Esophagus (tissue), 2 donors: ENCODE data around the gene ASPG. TPM values are rescaled to one million over a fixed set of nuclear protein-coding genes. Genes with fewer than 3 reads are reported as not detected.

Experiments used
- H3K27ac ChIP-seq, 2 donors: one replicate each; pipeline ENCODE4 v1.5.1; 2013; ENCODE audit warnings: low read depth in 2 of 2, mild to moderate bottlenecking in 2 of 2, inconsistent platforms in 1 of 2, low read length in 1 of 2, moderate library complexity in 1 of 2
- H3K27me3 ChIP-seq, 2 donors: one replicate each; pipeline ENCODE4 v1.6.1; 2013; ENCODE audit warnings: low read length in 2 of 2, control low read depth in 1 of 2, mild to moderate bottlenecking in 1 of 2; ENCODE audit not compliant: insufficient read depth in 2 of 2, control insufficient read depth in 1 of 2
- H3K36me3 ChIP-seq, 2 donors: one replicate each; pipeline ENCODE4 v1.6.1; 2013; ENCODE audit warnings: low read length in 1 of 2; ENCODE audit not compliant: control insufficient read depth in 2 of 2, insufficient read depth in 2 of 2
- H3K4me1 ChIP-seq, 2 donors: one replicate each; pipeline ENCODE4 v1.6.1; 2013; ENCODE audit warnings: low read length in 1 of 2; ENCODE audit not compliant: control insufficient read depth in 2 of 2, insufficient read depth in 2 of 2
- H3K4me3 ChIP-seq, 2 donors: one replicate each; pipeline ENCODE4 v1.5.1; 2013; ENCODE audit warnings: low read length in 2 of 2, mild to moderate bottlenecking in 2 of 2, low read depth in 1 of 2, moderate library complexity in 1 of 2
- H3K9me3 ChIP-seq, 2 donors: one replicate each; pipeline ENCODE4 v1.6.1; 2013; ENCODE audit warnings: mild to moderate bottlenecking in 2 of 2, low read depth in 1 of 2, low read length in 1 of 2, moderate library complexity in 1 of 2; ENCODE audit not compliant: control insufficient read depth in 2 of 2, insufficient read depth in 1 of 2
- WGBS, 2 donors: extraction: QIAGEN DNeasy Blood & Tissue Kit; methylation state at CpG; one replicate each; pipeline ENCODE4 v1.1.7; 2013; 5-methylcytosine and 5-hydroxymethylcytosine counted together
- polyA plus RNA-seq, 2 donors: library from polyadenylated mRNA; stranded (reverse); fragments of 200-250 nt; gene quantifications; one replicate each; pipeline ENCODE4 v1.2.3, GENCODE V29; 2013
- donor health status: healthy with polysubstance abuse.
- donor health status: Bipolar disorder and iron deficiency.

ASPG gene
- polyA plus RNA-seq, 2 donors = 50.4 to 86.4 TPM

- Histone ChIP-seq H3K27ac (no peak overlapping the region), H3K27me3 (peaks cover 7 to 10% of the 10 kb centered on the region in 2 donors), H3K36me3 (no peaks in the 10 kb centered on the region), H3K4me1 (peaks cover 10 to 11% of the 10 kb centered on the region in 2 donors), H3K9me3 (peaks cover 3 to 8% of the 10 kb centered on the region in 2 donors), H3K4me3 (no peak overlapping the region)
- WGBS, 2 donors = 77 to 83% methylated on average over 9 of the region's 9 CpGs
These were observed 48.0 kb downstream of the ASPG start for GRCh38 chr14:104133496-104133895.

DNA sequence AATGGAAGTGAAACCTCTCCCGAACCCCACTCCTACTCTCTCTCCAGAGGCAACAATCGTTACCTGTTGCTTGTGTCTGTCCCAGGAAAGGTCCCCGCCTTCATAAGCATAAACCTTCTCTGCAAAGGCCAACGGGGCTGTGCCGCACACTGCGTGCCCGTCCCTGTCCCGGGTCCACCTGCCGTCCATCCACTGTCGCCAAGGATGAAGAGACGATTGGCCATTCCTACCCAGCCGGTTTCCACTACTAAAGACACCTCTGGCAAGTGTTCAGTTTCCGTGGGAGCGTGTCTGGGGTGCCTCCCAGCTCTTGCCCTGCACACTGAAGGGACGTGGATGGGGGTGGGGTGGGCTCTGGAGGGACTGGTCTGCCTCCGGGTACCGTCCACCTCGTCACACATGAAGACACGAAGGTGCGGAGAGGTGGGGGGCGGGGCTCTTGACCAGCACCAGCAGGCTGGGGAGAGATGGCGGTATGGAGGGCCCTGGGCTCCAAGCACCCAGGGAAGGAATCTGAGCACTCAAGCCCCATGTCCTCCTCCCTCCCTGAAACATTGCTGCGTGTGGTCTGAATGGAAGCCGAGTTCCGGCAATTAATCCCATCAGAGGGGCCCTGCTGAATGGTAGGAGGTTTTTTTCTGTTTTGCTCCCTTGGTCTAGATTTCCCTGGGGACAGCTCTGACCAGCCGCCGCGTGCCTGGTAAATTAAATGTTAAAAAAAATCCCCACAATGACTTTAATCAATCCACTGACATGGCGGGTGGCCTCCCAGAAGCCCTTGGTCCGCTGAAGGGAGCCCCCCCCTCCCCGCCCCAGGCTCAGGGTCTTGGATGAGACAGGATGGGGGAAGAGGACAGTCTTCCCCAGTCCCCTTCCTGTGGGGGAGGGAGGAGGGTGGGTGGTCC is 48.8 kb downstream of the ASPG start:
- H3K4me1 ChIP-seq = peaks cover 11 to 13% of the 10 kb centered on the region in 2 donors
- peaks cover 3 to 8% of the 10 kb centered on the region in 2 donors for H3K9me3 ChIP-seq
- no peak overlapping the region for H3K4me3 ChIP-seq
- 41 to 50% methylated on average over 29 to 31 of the region's 31 CpGs for WGBS, 2 donors
- H3K27me3 ChIP-seq = peaks cover 7 to 10% of the 10 kb centered on the region in 2 donors
- H3K36me3 ChIP-seq = no peaks in the 10 kb centered on the region
- no peak overlapping the region for H3K27ac ChIP-seq

DNA sequence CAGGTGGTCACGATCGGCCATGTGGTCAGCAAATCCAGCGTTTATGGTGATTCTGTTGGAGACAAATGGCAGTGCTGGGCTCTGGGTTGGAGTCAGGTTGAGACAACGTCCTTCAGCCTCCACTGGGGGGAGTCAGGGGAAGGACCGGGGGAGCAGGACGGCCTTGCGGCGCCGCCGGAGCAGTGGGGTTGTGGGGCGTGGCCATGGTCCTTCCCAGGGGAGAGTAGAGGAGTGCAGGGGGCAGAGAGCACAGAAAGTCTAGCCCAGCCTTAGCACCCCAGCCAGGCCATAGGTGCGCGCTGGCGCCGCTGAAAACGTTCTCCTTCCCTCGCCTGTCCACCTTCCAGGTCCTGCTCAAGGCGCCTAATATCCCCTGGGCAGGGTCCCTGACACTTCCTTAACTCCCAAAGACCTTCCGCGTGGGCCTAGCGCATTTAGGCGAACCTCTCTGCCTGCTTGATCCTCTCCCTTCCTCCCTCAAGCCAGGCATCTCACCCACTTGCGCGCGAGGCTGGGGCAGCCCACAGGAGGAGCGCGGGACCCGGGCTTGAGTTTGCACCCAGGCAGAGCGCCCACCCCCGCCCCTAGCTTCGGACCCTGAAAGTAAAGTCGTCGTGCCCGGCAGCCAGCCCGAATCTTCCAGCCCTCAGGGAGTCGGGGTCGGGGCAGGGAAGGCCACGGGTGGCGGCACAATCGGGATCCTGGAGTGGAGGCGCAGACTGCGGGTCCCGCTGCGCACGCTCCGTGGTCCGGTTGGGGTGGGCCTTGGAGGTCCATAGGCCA is 49.8 kb downstream of the ASPG start:
- peaks cover 10 to 11% of the 10 kb centered on the region in 2 donors for H3K27me3 ChIP-seq
- peaks cover 2 to 6% of the 10 kb centered on the region in 2 donors for H3K9me3 ChIP-seq
- no peak overlapping the region for H3K27ac ChIP-seq
- 3 to 4% methylated on average over 46 to 47 of the region's 47 CpGs for WGBS, 2 donors
- no peaks in the 10 kb centered on the region for H3K36me3 ChIP-seq
- peaks cover 11 to 13% of the 10 kb centered on the region in 2 donors for H3K4me1 ChIP-seq
- H3K4me3 ChIP-seq = no peak overlapping the region

DNA sequence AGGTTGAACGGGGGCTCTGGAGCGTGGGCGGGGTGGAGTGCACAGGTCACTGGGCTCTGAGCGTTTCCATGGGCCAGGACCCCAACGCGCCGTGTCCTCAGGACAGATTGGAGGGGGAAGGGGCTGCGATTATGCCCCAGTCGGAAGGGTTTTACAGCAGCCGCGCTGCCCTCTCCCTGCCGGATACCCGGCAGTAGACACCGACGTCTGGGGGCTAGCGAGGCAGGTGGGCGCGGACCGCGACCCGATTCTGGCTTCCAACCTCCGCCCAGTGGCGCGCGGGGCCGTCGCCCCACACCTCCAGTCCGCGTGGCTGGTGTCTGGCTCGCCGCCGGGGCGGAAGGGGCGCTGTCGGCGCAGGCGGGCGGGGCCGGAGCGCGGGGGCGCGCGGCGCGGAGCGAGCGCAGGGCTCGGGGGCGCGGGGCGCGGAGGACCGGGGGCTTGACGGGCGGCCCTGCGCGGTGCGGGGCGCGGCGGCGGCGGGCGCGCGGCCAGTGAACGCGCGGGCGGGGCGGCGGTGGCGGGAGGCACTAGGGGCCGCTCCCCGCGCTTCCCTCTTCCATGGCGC is 50.5 kb downstream of the ASPG start:
- WGBS, 2 donors = 2 to 5% methylated on average over 30 to 78 of the region's 78 CpGs
- H3K4me1 ChIP-seq = peaks cover 11 to 13% of the 10 kb centered on the region in 2 donors

GRCh38 chr14:104136472-104137296 is 51.2 kb downstream of the ASPG start:
- peaks cover 10 to 11% of the 10 kb centered on the region in 2 donors for H3K27me3 ChIP-seq
- no peaks in the 10 kb centered on the region for H3K36me3 ChIP-seq
- 2 to 3% methylated on average over 62 to 77 of the region's 77 CpGs for WGBS, 2 donors
- peaks cover 11 to 13% of the 10 kb centered on the region in 2 donors for H3K4me1 ChIP-seq
- H3K9me3 ChIP-seq = no peaks in the 10 kb centered on the region
- H3K27ac ChIP-seq = no peak overlapping the region
- peak overlapping the region in 1 of 2 donors; percentile 27 for H3K4me3 ChIP-seq

More for the DNA sequence above, 50.5 kb downstream of the ASPG start:
- Histone ChIP-seq H3K9me3 (no peaks in the 10 kb centered on the region), H3K27me3 (peaks cover 10 to 11% of the 10 kb centered on the region in 2 donors), H3K27ac (no peak overlapping the region), H3K4me3 (peak overlapping the region in 1 of 2 donors; percentile 27), H3K36me3 (no peaks in the 10 kb centered on the region)

GRCh38 chr14:104137297-104138097 is 52.0 kb downstream of the ASPG start:
- peaks cover 10 to 11% of the 10 kb centered on the region in 2 donors for H3K27me3 ChIP-seq
- H3K4me3 ChIP-seq = peak overlapping the region; percentile 23 to 32
- WGBS, 2 donors = 0 to 1% methylated on average over 86 to 88 of the region's 88 CpGs
- peaks cover 11 to 13% of the 10 kb centered on the region in 2 donors for H3K4me1 ChIP-seq
- H3K9me3 ChIP-seq = no peaks in the 10 kb centered on the region
- no peaks in the 10 kb centered on the region for H3K36me3 ChIP-seq
- H3K27ac ChIP-seq = no peak overlapping the region

DNA sequence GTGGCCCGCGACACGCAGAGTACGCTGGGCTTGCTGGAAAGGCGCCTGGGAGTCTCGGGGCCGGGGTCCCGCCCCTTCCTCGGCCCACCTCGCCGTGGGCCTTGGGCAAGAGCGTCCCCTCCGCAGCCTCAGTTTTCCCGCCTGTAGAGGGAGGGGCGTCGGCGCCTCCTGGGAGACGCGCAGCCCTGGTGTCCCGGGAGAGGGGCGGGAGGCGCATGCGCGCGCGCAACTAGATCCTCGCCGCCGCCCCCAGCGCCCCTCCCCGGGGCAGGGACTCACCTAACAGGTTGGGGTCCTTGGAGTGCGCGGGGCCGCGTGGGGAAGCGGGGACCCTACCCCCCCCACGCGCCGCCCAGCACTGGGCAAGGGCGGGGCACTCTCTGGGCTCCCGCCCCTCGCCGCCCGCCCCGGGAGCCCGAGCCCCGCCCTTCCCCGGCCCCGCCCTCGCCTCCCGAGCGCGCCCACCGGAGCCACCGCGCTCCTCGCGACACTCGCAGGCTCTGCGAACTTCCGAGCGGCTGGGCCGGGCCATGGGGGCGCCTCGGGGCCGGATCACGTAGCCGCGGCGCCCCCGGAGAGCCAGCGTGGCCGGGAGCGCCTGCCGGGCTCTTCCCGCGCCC is 52.7 kb downstream of the ASPG start, which contains the start of gene KIF26A:
TSS of gene KIF26A (plus strand) at position 490 of the 620 bp plus-strand sequence. CDS start 136 bp downstream, outside the sequence.
- Histone ChIP-seq H3K9me3 (no peaks in the 10 kb centered on the region), H3K4me3 (peak within 1 kb of the TSS; percentile 32 to 38), H3K36me3 (no peaks in the 10 kb centered on the region), H3K27ac (no peak within 1 kb of the TSS), H3K27me3 (peaks cover 9 to 10% of the 10 kb centered on the region in 2 donors), H3K4me1 (peaks cover 11 to 13% of the 10 kb centered on the region in 2 donors)
- WGBS, 2 donors = 0 to 1% methylated on average over 63 to 77 of the region's 77 CpGs
